A549 (cell line): ENCODE data around the gene TBC1D4. TPM values are rescaled to one million over a fixed set of nuclear protein-coding genes. Genes with fewer than 3 reads are reported as not detected.

Source experiments
- ATAC-seq, 2 experiments: fragments of 200-7000 bp in 1 of 2; fragments of >200 bp in 1 of 2; cut with Nextera tagmentation in 1 of 2; cut with Tn5 transposase in 1 of 2; 3 replicates each; pipeline versions ENCODE4 v1.8.0 to v1.9.1; 2018 to 2020; ENCODE audit warnings: mild to moderate bottlenecking in 1 of 2, moderate library complexity in 1 of 2
- CTCF ChIA-PET: fragments of 300-600 bp; sonication (Branson Sonifier 250); formaldehyde crosslinking; extraction: SDS; loops from one replicate; lab custom pipeline; 2021; ENCODE audit warnings: antibody characterized with exemption, inconsistent platforms; lab: Yijun Ruan, JAX
- POLR2A ChIA-PET: fragments of 350-600 bp; formaldehyde crosslinking; extraction: SDS; loops from one replicate; lab custom pipeline; 2021; ENCODE audit warnings: antibody characterized with exemption, inconsistent platforms; lab: Yijun Ruan, JAX
- DNase-seq, 2 experiments: peaks; one replicate each; pipeline versions ENCODE4 v3.0.0 to v3.0.0-alpha.2; 2011 to 2016; ENCODE audit warnings: low read depth in 1 of 2, low spot score in 1 of 2
- FAIRE-seq: peaks from 2 replicates; lab custom pipeline; 2011; peaks lifted over from hg19 to GRCh38; lab: Jason Lieb, UNC
- H3K27ac ChIP-seq, 2 experiments: fragments of >200 bp; sonication (Bioruptor Twin); formaldehyde crosslinking; 3 replicates each; pipeline ENCODE4 v1.5.1; 2016 to 2017
- H3K4me1 ChIP-seq: fragments of >200 bp; sonication (Bioruptor Twin); formaldehyde crosslinking; 3 replicates; pipeline ENCODE4 v1.6.1; 2016
- H3K4me2 ChIP-seq: fragments of >200 bp; sonication (Bioruptor Twin); formaldehyde crosslinking; 3 replicates; pipeline ENCODE4 v1.6.1; 2016
- H3K4me3 ChIP-seq: fragments of >200 bp; sonication (Bioruptor Twin); formaldehyde crosslinking; 3 replicates; pipeline ENCODE4 v1.5.1; 2016
- H3K9me3 ChIP-seq: fragments of >200 bp; sonication (Bioruptor Twin); formaldehyde crosslinking; 3 replicates; pipeline ENCODE4 v1.6.1; 2016
- CBX2 ChIP-seq: fragments of 200-600 bp; sonication (generic); IDR thresholded peaks from 2 replicates; pipeline ENCODE4 v1.6.1; 2016; ENCODE audit warnings: low read depth, mild to moderate bottlenecking, borderline replicate concordance
- CTCF ChIP-seq: fragments of >200 bp; sonication (Bioruptor Twin); formaldehyde crosslinking; IDR thresholded peaks from 3 replicates; pipeline ENCODE4 v1.5.1; 2016
- EP300 ChIP-seq, 2 experiments: fragments of >200 bp; sonication (Bioruptor Twin); formaldehyde crosslinking; IDR thresholded peaks; 2 replicates in 1 of 2; 3 replicates in 1 of 2; pipeline ENCODE4 v1.6.1; 2016 to 2017
- ESRRA ChIP-seq: fragments of 150-350 bp; IDR thresholded peaks from 2 replicates; pipeline ENCODE4 v1.6.1; 2014; ENCODE audit warnings: mild to moderate bottlenecking, low read length, borderline replicate concordance
- FOSB ChIP-seq: fragments of 250-450 bp; sonication (Bioruptor Pico); IDR thresholded peaks from 2 replicates; pipeline ENCODE4 v1.5.0; 2020; ENCODE audit warnings: mild to moderate bottlenecking, moderate library complexity
- FOSL2 ChIP-seq, 2 experiments: fragments of 450-650 bp in 1 of 2; fragments of >200 bp in 1 of 2; sonication (Bioruptor Twin) in 1 of 2; formaldehyde crosslinking; IDR thresholded peaks; 2 replicates each; pipeline versions ENCODE4 v1.5.0 to v1.6.1; 2016 to 2020; ENCODE audit warnings: mild to moderate bottlenecking in 1 of 2, moderate library complexity in 1 of 2
- FOXS1 ChIP-seq: fragments of 250-450 bp; sonication (Bioruptor Pico); IDR thresholded peaks from 2 replicates; pipeline ENCODE4 v1.5.0; 2020; ENCODE audit warnings: mild to moderate bottlenecking, moderate library complexity
- HDAC2 ChIP-seq: fragments of 200-600 bp; sonication (generic); IDR thresholded peaks from 2 replicates; pipeline ENCODE4 v1.6.1; 2016
- HES2 ChIP-seq: fragments of >200 bp; sonication (Bioruptor Twin); formaldehyde crosslinking; IDR thresholded peaks from 2 replicates; pipeline ENCODE4 v1.6.1; 2016
- HEYL ChIP-seq: fragments of 250-450 bp; sonication (Bioruptor Pico); IDR thresholded peaks from 2 replicates; pipeline ENCODE4 v1.8.0; 2021; ENCODE audit warnings: mild to moderate bottlenecking, moderate library complexity
- HMGXB4 ChIP-seq: fragments of 250-450 bp; sonication (Bioruptor Pico); IDR thresholded peaks from 2 replicates; pipeline ENCODE4 v1.5.0; 2021; ENCODE audit warnings: mild to moderate bottlenecking, moderate library complexity, borderline replicate concordance
- HOXA7 ChIP-seq: fragments of 250-450 bp; sonication (Bioruptor Pico); IDR thresholded peaks from 2 replicates; pipeline ENCODE4 v1.5.0; 2020; ENCODE audit warnings: mild to moderate bottlenecking, moderate library complexity
- HOXB13 ChIP-seq: fragments of 250-450 bp; sonication (Bioruptor Pico); IDR thresholded peaks from 2 replicates; pipeline ENCODE4 v1.5.0; 2020; ENCODE audit warnings: low read depth, mild to moderate bottlenecking, moderate library complexity
- HOXB5 ChIP-seq: fragments of 250-450 bp; sonication (Bioruptor Pico); IDR thresholded peaks from 2 replicates; pipeline ENCODE4 v1.5.0; 2020; ENCODE audit warnings: mild to moderate bottlenecking, moderate library complexity
- KDM1A ChIP-seq: fragments of 200-600 bp; sonication (generic); IDR thresholded peaks from 2 replicates; pipeline ENCODE4 v1.6.1; 2016; ENCODE audit warnings: low read depth, mild to moderate bottlenecking
- KDM5A ChIP-seq: fragments of 200-600 bp; sonication (generic); IDR thresholded peaks from 2 replicates; pipeline ENCODE4 v1.6.1; 2016; ENCODE audit warnings: antibody characterized with exemption, mild to moderate bottlenecking
- MAFK ChIP-seq: fragments of 450-650 bp; IDR thresholded peaks from 2 replicates; pipeline ENCODE4 v1.6.1; 2014; ENCODE audit not compliant: partially characterized antibody
- MYC ChIP-seq: IDR thresholded peaks from 2 replicates; pipeline ENCODE4 v1.6.1; 2012; ENCODE audit warnings: mild to moderate bottlenecking, inconsistent platforms, low read length, improper control_type of control experiment, borderline replicate concordance
- RARB ChIP-seq: fragments of 250-450 bp; sonication (Bioruptor Pico); IDR thresholded peaks from 2 replicates; pipeline ENCODE4 v1.8.0; 2021; ENCODE audit warnings: mild to moderate bottlenecking, moderate library complexity
- RFX5 ChIP-seq: fragments of 450-650 bp; IDR thresholded peaks from 2 replicates; pipeline ENCODE4 v1.7.1; 2014; ENCODE audit warnings: antibody characterized with exemption, mild to moderate bottlenecking, moderate library complexity
- RNF2 ChIP-seq: fragments of 200-600 bp; sonication (generic); IDR thresholded peaks from 2 replicates; pipeline ENCODE4 v1.6.1; 2016; ENCODE audit warnings: low read depth, mild to moderate bottlenecking, antibody characterized with exemption, moderate library complexity, borderline replicate concordance
- SMC3 ChIP-seq: fragments of >200 bp; sonication (Bioruptor Twin); formaldehyde crosslinking; IDR thresholded peaks from 3 replicates; pipeline ENCODE4 v1.6.1; 2018; ENCODE audit warnings: inconsistent platforms
- ZFP36 ChIP-seq: fragments of 450-650 bp; IDR thresholded peaks from 2 replicates; pipeline ENCODE4 v1.6.1; 2014; ENCODE audit warnings: borderline replicate concordance; ENCODE audit not compliant: partially characterized antibody
- ZNF302 ChIP-seq: fragments of 250-450 bp; sonication (Bioruptor Pico); IDR thresholded peaks from 2 replicates; pipeline ENCODE4 v1.9.0; 2021; ENCODE audit warnings: inconsistent platforms, mild to moderate bottlenecking, moderate library complexity
- ZSCAN20 ChIP-seq: fragments of 250-450 bp; sonication (Bioruptor Pico); IDR thresholded peaks from 2 replicates; pipeline ENCODE4 v1.8.0; 2022; ENCODE audit warnings: mild to moderate bottlenecking, moderate library complexity
- WGBS: methylation state at CpG from one replicate; pipeline ENCODE4 v1.1.6; 2017; ENCODE audit errors: missing lambda C conversion rate; 5-methylcytosine and 5-hydroxymethylcytosine counted together
- polyA plus RNA-seq, 4 experiments: library from polyadenylated mRNA; depleted of rRNA in 3 of 4; stranded (reverse); fragments of >200 nt; fragmentation: RNase III in 1 of 4; extraction: RNeasy Plus Mini Kit Qiagen cat#74134 plus additional on column Dnase treatment in 1 of 4; gene quantifications; 2 replicates in 3 of 4; 3 replicates in 1 of 4; pipeline ENCODE4 v1.2.3, GENCODE V29; 2011 to 2017
- TF ChIP-seq, protein P1 (sequence below): fragments of 450-650 bp; IDR thresholded peaks from 2 replicates; pipeline ENCODE4 v1.6.1; 2014; ENCODE audit warnings: antibody characterized with exemption
- TF ChIP-seq, protein P2 (sequence below): IDR thresholded peaks from 2 replicates; pipeline ENCODE4 v1.6.1; 2012

Gene TBC1D4
- polyA plus RNA-seq, 2 of the 4 experiments (the other 2 are of a cell fraction), result 9.5 to 12.5 TPM

DNA sequence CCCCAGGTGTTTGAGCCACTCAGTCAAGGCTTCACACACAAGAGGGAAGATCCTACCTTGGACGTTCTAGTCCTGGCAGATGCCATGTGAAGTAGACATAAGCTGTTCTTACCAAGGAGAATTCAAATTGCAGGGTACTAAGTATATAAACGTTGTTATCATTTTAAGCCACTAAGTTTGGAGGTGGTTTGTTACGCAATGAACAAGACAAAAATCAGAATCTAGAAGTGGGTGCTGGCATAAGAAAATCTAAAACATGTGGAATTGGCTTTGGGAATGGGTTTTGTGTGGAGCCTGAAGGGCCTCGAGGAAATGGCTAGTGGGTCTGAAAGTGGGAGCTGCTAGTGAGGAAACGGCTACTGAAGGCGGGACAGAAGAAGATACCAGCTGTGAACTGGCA, 83.9 kb downstream of the TBC1D4 start:
- FAIRE-seq (no peak), DNase-seq (no peak), ATAC-seq (no peak)
- Histone ChIP-seq H3K27ac (no peak overlapping the region), H3K9me3 (peaks cover 18% of the 10 kb centered on the region; the same call in 2 of the 3 replicates), H3K4me2 (no peak overlapping the region), H3K4me3 (no peak overlapping the region), H3K4me1 (0 out of 3 replicates have a peak, but pooled peaks cover 3% of the 10 kb centered on the region)
- TF ChIP-seq HOXB5 (CRISPR knock-in tag) (no peak), RFX5 (no peak), FOSL2 (IDR thresholded peaks at IDR 0.05) (no peak), FOSL2 (CRISPR knock-in tag; IDR thresholded peaks at IDR 0.05) (no peak), RARB (CRISPR knock-in tag) (no peak), HES2 (no peak), FOXS1 (no peak), MYC (no peak), HOXB13 (CRISPR knock-in tag) (no peak), FOSB (no peak), ESRRA (no peak), MAFK (no peak)
- POLR2A ChIA-PET, result no interaction called here
- 92% methylated on average over 6 of the region's 6 CpGs for WGBS
- CTCF ChIA-PET, result no interaction called here

GRCh38 chr13:75395901-75396300, 86.1 kb downstream of the TBC1D4 start:
- FAIRE-seq (no peak), ATAC-seq (no peak), DNase-seq (no peak)
- 68% methylated on average over 4 of the region's 4 CpGs for WGBS
- Histone ChIP-seq H3K27ac (no peak overlapping the region), H3K9me3 (peaks cover 18% of the 10 kb centered on the region; the same call in 2 of the 3 replicates), H3K4me2 (no peak overlapping the region), H3K4me3 (no peak overlapping the region), H3K4me1 (0 out of 3 replicates have a peak, but pooled peaks cover 3% of the 10 kb centered on the region)
- CTCF ChIA-PET, result interaction anchor here (1.0 kb wide), 1 partner anchor 23 kb away, joined by 6 read pairs; no protein-coding TSS in a partner anchor
- POLR2A ChIA-PET, result no interaction called here
- no peak for TF ChIP-seq SMC3
- TF ChIP-seq CBX2, result no peak
- TF ChIP-seq RNF2, result no peak
- TF ChIP-seq KDM5A, result no peak
- no peak for TF ChIP-seq ZNF302 (CRISPR knock-in tag)
- no peak for TF ChIP-seq HOXA7 (CRISPR knock-in tag)
- no peak for TF ChIP-seq CTCF
- TF ChIP-seq, protein P1, sequence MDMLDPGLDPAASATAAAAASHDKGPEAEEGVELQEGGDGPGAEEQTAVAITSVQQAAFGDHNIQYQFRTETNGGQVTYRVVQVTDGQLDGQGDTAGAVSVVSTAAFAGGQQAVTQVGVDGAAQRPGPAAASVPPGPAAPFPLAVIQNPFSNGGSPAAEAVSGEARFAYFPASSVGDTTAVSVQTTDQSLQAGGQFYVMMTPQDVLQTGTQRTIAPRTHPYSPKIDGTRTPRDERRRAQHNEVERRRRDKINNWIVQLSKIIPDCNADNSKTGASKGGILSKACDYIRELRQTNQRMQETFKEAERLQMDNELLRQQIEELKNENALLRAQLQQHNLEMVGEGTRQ, result no peak
- no peak for TF ChIP-seq KDM1A
- TF ChIP-seq, protein P2, sequence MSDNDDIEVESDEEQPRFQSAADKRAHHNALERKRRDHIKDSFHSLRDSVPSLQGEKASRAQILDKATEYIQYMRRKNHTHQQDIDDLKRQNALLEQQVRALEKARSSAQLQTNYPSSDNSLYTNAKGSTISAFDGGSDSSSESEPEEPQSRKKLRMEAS, result no peak
- no peak for TF ChIP-seq HEYL (CRISPR knock-in tag)
- TF ChIP-seq HDAC2, result no peak
- TF ChIP-seq ZSCAN20 (CRISPR knock-in tag), result no peak
- no peak for TF ChIP-seq EP300 (IDR thresholded peaks at IDR 0.05)
- no peak for TF ChIP-seq RFX5
- TF ChIP-seq HMGXB4, result no peak
- TF ChIP-seq FOXS1, result no peak
- TF ChIP-seq ZFP36, result no peak
- no peak for TF ChIP-seq MAFK
